ENCODE data around the gene CAPZB.

Gene CAPZB

GRCh38 chr1:19467199-19468187, 17.8 kb downstream of the CAPZB start:
- DNase-seq = no peak

- DNase-seq = no peak
Observed at GRCh38 chr1:19466112-19466561, 19.2 kb downstream of the CAPZB start.

- DNase-seq = no peak
Observed at GRCh38 chr1:19465650-19466049, 19.7 kb downstream of the CAPZB start.

GRCh38 chr1:19465123-19465522, 20.2 kb downstream of the CAPZB start:
- no peak for DNase-seq

GRCh38 chr1:19464696-19465095, 20.6 kb downstream of the CAPZB start:
- DNase-seq = no peak

GRCh38 chr1:19463504-19463803, 21.9 kb downstream of the CAPZB start:
- no peak for DNase-seq

GRCh38 chr1:19462781-19463503, 22.4 kb downstream of the CAPZB start:
- peak; percentile 72 for DNase-seq

- DNase-seq = no peak
Observed at GRCh38 chr1:19461220-19461554, 24.2 kb downstream of the CAPZB start.

GRCh38 chr1:19460535-19461219, 24.7 kb downstream of the CAPZB start:
- DNase-seq = no peak

GRCh38 chr1:19458815-19459417, 26.4 kb downstream of the CAPZB start:
- no peak for DNase-seq

GRCh38 chr1:19457607-19458006, 27.7 kb downstream of the CAPZB start:
- DNase-seq = no peak

GRCh38 chr1:19456968-19457441, 28.3 kb downstream of the CAPZB start:
- DNase-seq = no peak

- no peak for DNase-seq
Observed at GRCh38 chr1:19455353-19455752, 30.0 kb downstream of the CAPZB start.

- no peak for DNase-seq
Observed at GRCh38 chr1:19454265-19455146, 30.8 kb downstream of the CAPZB start.

GRCh38 chr1:19453741-19454201, 31.6 kb downstream of the CAPZB start:
- no peak for DNase-seq

GRCh38 chr1:19452221-19452663, 33.1 kb downstream of the CAPZB start:
- no peak for DNase-seq

- DNase-seq = no peak
Observed at GRCh38 chr1:19450811-19451515, 34.4 kb downstream of the CAPZB start.

- no peak for DNase-seq
Observed at GRCh38 chr1:19449454-19450228, 35.7 kb downstream of the CAPZB start.

GRCh38 chr1:19448491-19449439, 36.6 kb downstream of the CAPZB start:
- DNase-seq = no peak

Data from activated gamma-delta T cell treated with Interleukin-2 at 50 U/mL for 16 hours (primary cell).